HepG2 (cell line): ENCODE results near the gene ACACA.

ENCODE experiments used
- CBFB ChIP-seq: sonication (generic); formaldehyde crosslinking; IDR thresholded peaks from 2 replicates; pipeline ENCODE4 v1.4.0; 2020; ENCODE audit warnings: missing genetic modification reagents
- EZH2 ChIP-seq: conservative IDR thresholded peaks from 2 replicates; pipeline ENCODE4 v1.6.1; 2012; ENCODE audit warnings: mild to moderate bottlenecking, low read depth, low read length, moderate library complexity
- FOSL2 ChIP-seq: sonication (generic); formaldehyde crosslinking; IDR thresholded peaks from 2 replicates; pipeline ENCODE4 v1.4.0; 2020; ENCODE audit warnings: missing genetic modification reagents
- GLMP ChIP-seq: sonication (generic); formaldehyde crosslinking; IDR thresholded peaks from 2 replicates; pipeline ENCODE4 v1.9.0; 2021; ENCODE audit warnings: missing genetic modification reagents, mild to moderate bottlenecking, borderline replicate concordance
- HNRNPL ChIP-seq: fragments of 200-400 bp; formaldehyde crosslinking; IDR thresholded peaks from 2 replicates; pipeline ENCODE4 v1.6.1; 2017; ENCODE audit warnings: mild to moderate bottlenecking, low read depth, low read length
- POLR2A ChIP-seq, 2 experiments: IDR thresholded peaks; 2 replicates each; pipeline ENCODE4 v1.6.1; 2011; ENCODE audit warnings: low read depth in 2 of 2, low read length in 2 of 2, mild to moderate bottlenecking in 1 of 2, moderate library complexity in 1 of 2; ENCODE audit not compliant: insufficient read depth in 1 of 2
- RBAK ChIP-seq: sonication (generic); formaldehyde crosslinking; IDR thresholded peaks from 2 replicates; pipeline ENCODE4 v1.5.1; 2020; ENCODE audit warnings: mild to moderate bottlenecking, missing genetic modification reagents
- SAP130 ChIP-seq: IDR thresholded peaks from 2 replicates; pipeline ENCODE4 v1.6.1; 2016; ENCODE audit warnings: low read depth
- SIN3A ChIP-seq: IDR thresholded peaks from 2 replicates; pipeline ENCODE4 v1.6.1; 2011; ENCODE audit warnings: low read depth, mild to moderate bottlenecking, control low read depth, low read length, borderline replicate concordance
- ZBTB7A ChIP-seq: sonication (generic); formaldehyde crosslinking; IDR thresholded peaks from 2 replicates; pipeline ENCODE4 v1.8.0; 2022; ENCODE audit warnings: mild to moderate bottlenecking, missing genetic modification reagents
- ZNF512 ChIP-seq: sonication (generic); formaldehyde crosslinking; IDR thresholded peaks from 2 replicates; pipeline ENCODE4 v1.4.0; 2020; ENCODE audit warnings: mild to moderate bottlenecking, missing genetic modification reagents
- ZNF614 ChIP-seq: IDR thresholded peaks from 2 replicates; pipeline ENCODE4 v1.6.1; 2018; ENCODE audit warnings: missing biosample characterization, missing genetic modification reagents, inconsistent platforms, borderline replicate concordance
- ZSCAN5A ChIP-seq: sonication (generic); formaldehyde crosslinking; IDR thresholded peaks from 2 replicates; pipeline ENCODE4 v1.8.0; 2022; ENCODE audit warnings: mild to moderate bottlenecking, missing genetic modification reagents, borderline replicate concordance
- TF ChIP-seq, protein P1 (sequence below): sonication (generic); formaldehyde crosslinking; IDR thresholded peaks from 2 replicates; pipeline ENCODE4 v1.5.0; 2020; ENCODE audit warnings: mild to moderate bottlenecking, missing genetic modification reagents, moderate library complexity

DNA sequence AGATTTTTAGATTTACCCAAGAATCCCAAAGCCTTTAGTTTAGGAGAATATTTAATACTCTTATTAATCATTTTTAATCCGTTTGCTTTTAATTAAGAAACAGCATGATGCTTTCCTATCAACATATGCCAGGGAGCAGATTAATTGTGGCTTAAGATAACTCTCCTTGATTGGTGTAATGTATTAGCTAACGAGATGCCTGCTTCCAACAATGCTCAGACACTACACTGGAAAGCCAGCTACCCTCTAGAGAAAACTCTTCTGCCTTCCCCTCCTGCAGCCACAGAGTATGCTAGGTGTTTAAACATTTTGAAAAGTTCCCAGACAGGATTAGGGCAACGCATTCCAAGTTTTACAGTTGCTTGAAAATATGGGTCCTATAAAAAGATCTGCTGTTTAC lies 315.7 kb downstream of the ACACA start:
- TF ChIP-seq, protein P1, sequence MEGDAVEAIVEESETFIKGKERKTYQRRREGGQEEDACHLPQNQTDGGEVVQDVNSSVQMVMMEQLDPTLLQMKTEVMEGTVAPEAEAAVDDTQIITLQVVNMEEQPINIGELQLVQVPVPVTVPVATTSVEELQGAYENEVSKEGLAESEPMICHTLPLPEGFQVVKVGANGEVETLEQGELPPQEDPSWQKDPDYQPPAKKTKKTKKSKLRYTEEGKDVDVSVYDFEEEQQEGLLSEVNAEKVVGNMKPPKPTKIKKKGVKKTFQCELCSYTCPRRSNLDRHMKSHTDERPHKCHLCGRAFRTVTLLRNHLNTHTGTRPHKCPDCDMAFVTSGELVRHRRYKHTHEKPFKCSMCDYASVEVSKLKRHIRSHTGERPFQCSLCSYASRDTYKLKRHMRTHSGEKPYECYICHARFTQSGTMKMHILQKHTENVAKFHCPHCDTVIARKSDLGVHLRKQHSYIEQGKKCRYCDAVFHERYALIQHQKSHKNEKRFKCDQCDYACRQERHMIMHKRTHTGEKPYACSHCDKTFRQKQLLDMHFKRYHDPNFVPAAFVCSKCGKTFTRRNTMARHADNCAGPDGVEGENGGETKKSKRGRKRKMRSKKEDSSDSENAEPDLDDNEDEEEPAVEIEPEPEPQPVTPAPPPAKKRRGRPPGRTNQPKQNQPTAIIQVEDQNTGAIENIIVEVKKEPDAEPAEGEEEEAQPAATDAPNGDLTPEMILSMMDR (CRISPR knock-in tag), result no peak
- TF ChIP-seq POLR2A (IDR thresholded peaks at IDR 0.05; ENCODE audit: insufficient read depth in 1 of 2, low read depth in 2 of 2, low read length in 2 of 2) (no peak), RBAK (CRISPR knock-in tag) (no peak), EZH2 (no peak), FOSL2 (CRISPR knock-in tag) (no peak), ZSCAN5A (CRISPR knock-in tag) (no peak), SIN3A (no peak), ZNF512 (no peak), SAP130 (CRISPR knock-in tag) (no peak), ZBTB7A (CRISPR knock-in tag) (no peak), HNRNPL (no peak), CBFB (no peak), GLMP (CRISPR knock-in tag) (no peak), ZNF614 (no peak)
